ENCODE measurements around the gene ART4.

Gene ART4

GRCh38 chr12:14850929-14851663 is 7.8 kb upstream of the ART4 start:
- no peak for DNase-seq

GRCh38 chr12:14849661-14850060 is 6.3 kb upstream of the ART4 start:
- no peak for DNase-seq

- no peak for DNase-seq
These were observed 3.7 kb upstream of the ART4 start for GRCh38 chr12:14846876-14847580.

GRCh38 chr12:14846042-14846587 is 2.8 kb upstream of the ART4 start:
- no peak for DNase-seq

- peak; percentile 23 to 29 for DNase-seq
These were observed 2.0 kb upstream of the ART4 start for GRCh38 chr12:14845350-14845750.

- no peak for DNase-seq
These were observed 1.1 kb upstream of the ART4 start for GRCh38 chr12:14844401-14844800.

GRCh38 chr12:14842315-14842714 is 1.0 kb downstream of the ART4 start:
- DNase-seq, result no peak

GRCh38 chr12:14841761-14842160 is 1.6 kb downstream of the ART4 start:
- DNase-seq, result no peak

- DNase-seq, result no peak
These were observed 2.7 kb downstream of the ART4 start for GRCh38 chr12:14840616-14841015.

- no peak for DNase-seq
These were observed 4.1 kb downstream of the ART4 start for GRCh38 chr12:14839262-14839661.

- no peak for DNase-seq
These were observed 6.8 kb downstream of the ART4 start for GRCh38 chr12:14836336-14837210.

- DNase-seq, result no peak
These were observed 8.8 kb downstream of the ART4 start for GRCh38 chr12:14834509-14834908.

- DNase-seq, result no peak
These were observed 9.4 kb downstream of the ART4 start for GRCh38 chr12:14833952-14834351.

GRCh38 chr12:14833336-14833735 is 10.0 kb downstream of the ART4 start:
- DNase-seq, result no peak

- no peak for DNase-seq
These were observed 14.4 kb downstream of the ART4 start for GRCh38 chr12:14828892-14829291.

GRCh38 chr12:14827043-14827442 is 16.3 kb downstream of the ART4 start:
- DNase-seq, result no peak

- DNase-seq, result no peak
These were observed 16.8 kb downstream of the ART4 start for GRCh38 chr12:14826491-14826890.

- no peak for DNase-seq
These were observed 18.1 kb downstream of the ART4 start for GRCh38 chr12:14825256-14825655.

- DNase-seq, result no peak
These were observed 19.2 kb downstream of the ART4 start for GRCh38 chr12:14824012-14824634.

- no peak for DNase-seq
These were observed 29.3 kb downstream of the ART4 start, which contains the start of gene SMCO3 for GRCh38 chr12:14814014-14814413. TSS of gene SMCO3 (minus strand) at chr12:14814182. CDS start at chr12:14806680, 7,502 bp downstream.

- DNase-seq, result no peak
These were observed 31.8 kb downstream of the ART4 start for GRCh38 chr12:14811486-14811885.

- DNase-seq, result no peak
These were observed 32.3 kb downstream of the ART4 start for GRCh38 chr12:14810953-14811483.

All from stimulated activated CD4-positive, alpha-beta T cell treated with anti-CD3 and anti-CD28 coated beads, Interleukin-2, amount 100 ng/mL, for 48 hours (primary cell).